Glutamatergic neuron (in vitro differentiated cells): Measurements from ENCODE around the gene CLIC6. TPM values are rescaled to one million over a fixed set of nuclear protein-coding genes. Genes with fewer than 3 reads are reported as not detected.

Experiments used
- DNase-seq: peaks from one replicate; pipeline ENCODE4 v3.0.0; 2022
- H3K27ac Mint-ChIP-seq: one replicate; pipeline ENCODE4 v1.8.0; 2020; ENCODE audit warnings: mild to moderate bottlenecking, mixed read lengths, inconsistent platforms; ENCODE audit not compliant: unreplicated experiment
- H3K27me3 Mint-ChIP-seq: one replicate; pipeline ENCODE4 v1.8.0; 2020; ENCODE audit warnings: mild to moderate bottlenecking, moderate library complexity, mixed read lengths, inconsistent platforms; ENCODE audit not compliant: unreplicated experiment
- H3K36me3 Mint-ChIP-seq: one replicate; pipeline ENCODE4 v1.8.0; 2020; ENCODE audit warnings: mild to moderate bottlenecking, mixed read lengths, inconsistent platforms; ENCODE audit not compliant: unreplicated experiment
- H3K4me1 Mint-ChIP-seq: one replicate; pipeline ENCODE4 v1.8.0; 2020; ENCODE audit warnings: mild to moderate bottlenecking, low read depth, mixed read lengths, inconsistent platforms; ENCODE audit not compliant: unreplicated experiment
- H3K4me3 Mint-ChIP-seq: one replicate; pipeline ENCODE4 v1.8.0; 2020; ENCODE audit warnings: mild to moderate bottlenecking, mixed read lengths, inconsistent platforms; ENCODE audit not compliant: unreplicated experiment
- H3K9me3 Mint-ChIP-seq: one replicate; pipeline ENCODE4 v1.8.0; 2020; ENCODE audit warnings: mild to moderate bottlenecking, moderate library complexity, mixed read lengths, inconsistent platforms; ENCODE audit not compliant: unreplicated experiment
- CTCF ChIP-seq: fragments of 200-600 bp; sonication (generic); IDR thresholded peaks from one replicate; pipeline ENCODE4 v1.5.0; 2021; ENCODE audit not compliant: partially characterized antibody, unreplicated experiment
- total RNA-seq: library from RNA; stranded (reverse); fragmentation: NEBNext Ultra II Directional; extraction: Animal tissue kit (Norgen Biotek cat#: 25700); gene quantifications from one replicate; pipeline ENCODE4 v1.2.1, GENCODE V29; 2021; ENCODE audit not compliant: unreplicated experiment

Gene CLIC6
- total RNA-seq, 1 donor from 2014 or later, result 0.17 TPM

DNA sequence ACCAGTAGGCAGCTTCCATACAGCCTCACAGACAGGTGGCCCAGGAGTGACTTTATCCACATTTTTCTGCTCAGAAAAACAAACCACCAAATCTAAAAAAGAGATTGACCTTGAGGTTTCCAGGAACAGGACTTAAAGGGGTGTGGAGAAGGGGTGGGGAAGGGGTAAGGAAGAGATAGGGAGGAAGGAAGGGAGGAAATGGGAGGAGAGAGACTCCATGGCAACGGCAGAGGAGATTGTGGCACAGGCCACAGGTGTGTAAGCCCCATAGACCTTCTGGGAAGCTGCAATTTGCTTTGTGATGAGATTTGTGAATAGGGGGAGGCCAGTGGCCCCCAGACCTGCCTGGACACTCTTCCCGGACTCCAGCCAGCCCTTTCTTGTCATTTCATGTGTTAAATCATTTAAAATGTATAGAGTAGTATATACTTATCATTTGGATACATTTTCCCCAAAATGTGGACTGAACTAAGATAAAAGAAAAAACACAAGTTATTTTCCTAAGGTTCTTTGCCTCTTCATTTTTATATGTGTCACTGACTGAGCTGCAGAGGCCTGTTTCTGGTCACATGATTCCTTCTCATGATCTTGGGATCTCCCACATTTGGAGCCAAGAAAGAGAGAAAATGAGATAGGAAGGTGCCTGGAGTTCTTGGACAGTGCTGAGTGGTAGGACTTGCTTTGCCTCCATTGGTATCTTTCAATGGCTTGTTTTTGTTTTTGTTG is 55.5 kb downstream of the CLIC6 start:
- H3K9me3 Mint-ChIP-seq, result no peaks in the 10 kb centered on the region
- peaks cover 2% of the 10 kb centered on the region for H3K27me3 Mint-ChIP-seq
- no peak for TF ChIP-seq CTCF
- H3K4me3 Mint-ChIP-seq, result no peak overlapping the region
- H3K27ac Mint-ChIP-seq, result no peak overlapping the region
- no peak for DNase-seq
- H3K36me3 Mint-ChIP-seq, result no peaks in the 10 kb centered on the region
- no peaks in the 10 kb centered on the region for H3K4me1 Mint-ChIP-seq

- no peak overlapping the region for H3K4me3 Mint-ChIP-seq
- no peak for TF ChIP-seq CTCF
- DNase-seq, result no peak
- H3K9me3 Mint-ChIP-seq, result no peaks in the 10 kb centered on the region
- H3K27ac Mint-ChIP-seq, result no peak overlapping the region
- peaks cover 2% of the 10 kb centered on the region for H3K27me3 Mint-ChIP-seq
- no peaks in the 10 kb centered on the region for H3K36me3 Mint-ChIP-seq
- no peaks in the 10 kb centered on the region for H3K4me1 Mint-ChIP-seq
Observed at GRCh38 chr21:34724857-34725195, 56.0 kb downstream of the CLIC6 start.

- no peaks in the 10 kb centered on the region for H3K4me1 Mint-ChIP-seq
- no peaks in the 10 kb centered on the region for H3K36me3 Mint-ChIP-seq
- no peaks in the 10 kb centered on the region for H3K9me3 Mint-ChIP-seq
- H3K27ac Mint-ChIP-seq, result no peak overlapping the region
- peaks cover 2% of the 10 kb centered on the region for H3K27me3 Mint-ChIP-seq
- H3K4me3 Mint-ChIP-seq, result no peak overlapping the region
- no peak for TF ChIP-seq CTCF
- DNase-seq, result no peak
Observed at GRCh38 chr21:34726627-34727337, 58.0 kb downstream of the CLIC6 start.

DNA sequence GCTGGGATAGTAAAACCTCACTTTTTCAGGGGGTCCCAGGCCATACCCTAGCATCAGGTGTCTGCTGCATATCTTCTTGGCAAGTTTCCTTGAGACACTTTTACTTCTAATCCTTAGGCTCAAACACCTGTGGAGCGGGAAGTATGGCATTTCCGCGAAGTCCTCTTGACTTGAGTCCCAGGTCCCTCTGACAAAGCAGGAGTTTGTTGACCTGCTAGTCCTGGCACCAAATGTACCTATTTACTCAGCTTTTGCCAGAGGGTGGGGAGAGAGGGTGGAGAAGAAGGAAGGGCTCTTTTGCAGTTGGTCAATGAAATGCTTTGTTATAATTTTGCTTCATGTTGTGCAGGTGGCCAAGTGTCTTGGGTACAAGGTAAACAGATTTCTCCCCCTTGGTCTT is 59.7 kb downstream of the CLIC6 start:
- H3K27ac Mint-ChIP-seq, result no peak overlapping the region
- H3K9me3 Mint-ChIP-seq, result no peaks in the 10 kb centered on the region
- H3K27me3 Mint-ChIP-seq, result peaks cover 2% of the 10 kb centered on the region
- no peaks in the 10 kb centered on the region for H3K36me3 Mint-ChIP-seq
- no peak overlapping the region for H3K4me3 Mint-ChIP-seq
- TF ChIP-seq CTCF, result no peak
- no peak for DNase-seq
- H3K4me1 Mint-ChIP-seq, result no peaks in the 10 kb centered on the region

DNA sequence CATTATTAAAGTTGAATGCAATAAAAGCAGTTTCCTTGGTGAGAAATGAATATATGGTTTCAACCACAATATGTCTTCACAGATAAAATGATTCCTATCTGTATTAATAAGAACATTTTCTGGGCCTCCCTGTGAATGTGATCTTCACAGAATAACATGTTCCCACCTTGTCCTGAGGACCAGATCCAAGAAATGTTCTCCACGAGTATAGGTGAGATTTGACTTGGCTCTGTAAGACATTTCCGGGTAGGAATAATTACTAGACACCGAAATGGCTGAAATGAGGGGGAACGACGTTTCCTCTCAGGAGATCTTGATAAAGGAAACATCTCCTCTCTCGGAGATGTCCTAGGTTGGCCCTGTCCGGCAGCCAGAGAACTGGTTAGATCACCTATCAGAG is 61.4 kb downstream of the CLIC6 start:
- Mint-ChIP-seq H3K4me1 (no peaks in the 10 kb centered on the region), H3K27me3 (peaks cover 2% of the 10 kb centered on the region), H3K27ac (no peak overlapping the region), H3K4me3 (no peak overlapping the region), H3K9me3 (no peaks in the 10 kb centered on the region), H3K36me3 (no peaks in the 10 kb centered on the region)
- no peak for TF ChIP-seq CTCF
- DNase-seq, result no peak
